Measurements from ENCODE around the gene LRRC4B.

DNA sequence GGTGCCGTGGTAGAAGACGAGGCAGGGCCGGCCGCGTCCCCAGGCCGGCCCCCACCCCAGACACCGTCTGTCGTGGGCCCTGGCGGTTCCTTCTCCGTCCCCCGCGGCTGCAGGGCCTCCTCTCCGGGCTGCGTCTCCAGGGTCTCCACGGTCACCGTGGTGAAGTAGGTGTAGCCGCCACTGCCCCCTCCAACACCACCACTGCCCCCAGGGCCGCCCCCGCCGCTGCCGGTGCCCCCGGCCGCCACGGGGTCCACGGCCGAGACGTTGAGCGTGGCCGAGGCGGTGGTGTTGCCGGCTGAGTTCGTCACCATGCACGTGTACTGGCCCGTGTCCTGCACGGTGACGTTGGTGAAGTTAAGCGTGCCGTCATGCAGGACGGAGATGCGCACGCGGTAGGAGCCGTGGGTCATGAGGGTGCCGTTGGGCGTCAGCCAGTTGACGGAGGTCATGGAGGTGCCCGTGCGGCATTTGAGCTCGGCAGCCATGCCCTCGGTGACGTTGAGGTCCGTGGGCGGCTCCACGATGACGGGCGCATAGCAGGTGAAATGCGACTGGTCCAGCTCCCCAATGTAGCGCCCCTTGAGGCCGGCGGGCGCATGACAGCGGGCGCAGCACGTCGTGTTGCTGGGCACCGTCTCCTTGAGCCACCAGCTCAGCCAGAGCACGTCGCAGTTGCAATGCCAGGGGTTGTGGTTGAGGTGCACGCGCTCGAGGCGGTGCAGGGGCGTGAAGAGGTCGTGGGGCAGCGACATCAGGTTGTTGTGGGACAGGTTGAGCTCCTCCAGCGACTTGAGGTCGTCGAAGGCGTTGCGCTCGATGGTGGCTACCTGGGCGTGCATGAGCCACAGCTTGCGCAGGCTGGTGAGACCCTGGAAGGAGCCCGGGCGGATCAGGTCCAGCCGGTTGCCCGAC is 49.9 kb downstream of the LRRC4B start:
- TF ChIP-seq, protein P1, sequence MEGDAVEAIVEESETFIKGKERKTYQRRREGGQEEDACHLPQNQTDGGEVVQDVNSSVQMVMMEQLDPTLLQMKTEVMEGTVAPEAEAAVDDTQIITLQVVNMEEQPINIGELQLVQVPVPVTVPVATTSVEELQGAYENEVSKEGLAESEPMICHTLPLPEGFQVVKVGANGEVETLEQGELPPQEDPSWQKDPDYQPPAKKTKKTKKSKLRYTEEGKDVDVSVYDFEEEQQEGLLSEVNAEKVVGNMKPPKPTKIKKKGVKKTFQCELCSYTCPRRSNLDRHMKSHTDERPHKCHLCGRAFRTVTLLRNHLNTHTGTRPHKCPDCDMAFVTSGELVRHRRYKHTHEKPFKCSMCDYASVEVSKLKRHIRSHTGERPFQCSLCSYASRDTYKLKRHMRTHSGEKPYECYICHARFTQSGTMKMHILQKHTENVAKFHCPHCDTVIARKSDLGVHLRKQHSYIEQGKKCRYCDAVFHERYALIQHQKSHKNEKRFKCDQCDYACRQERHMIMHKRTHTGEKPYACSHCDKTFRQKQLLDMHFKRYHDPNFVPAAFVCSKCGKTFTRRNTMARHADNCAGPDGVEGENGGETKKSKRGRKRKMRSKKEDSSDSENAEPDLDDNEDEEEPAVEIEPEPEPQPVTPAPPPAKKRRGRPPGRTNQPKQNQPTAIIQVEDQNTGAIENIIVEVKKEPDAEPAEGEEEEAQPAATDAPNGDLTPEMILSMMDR (conservative IDR thresholded peaks at IDR 0.05): no peak; the same call in 1 of the 2 replicates
- TF ChIP-seq ZFX (IDR thresholded peaks at IDR 0.05): no peak

All from C4-2B (cell line).